Smooth muscle cell (in vitro differentiated cells): Measurements from ENCODE around the gene DEFB118. TPM values are rescaled to one million over a fixed set of nuclear protein-coding genes. Genes with fewer than 3 reads are reported as not detected.
"Not testable (repeated sequence)": the region's sequence is repeated elsewhere in the genome, so short reads cannot be mapped to it uniquely, and the experiment has no call there.

Experiments
- DNase-seq: peaks from one replicate; lab custom pipeline; 2025; ENCODE audit not compliant: unreplicated experiment; lab: John Stamatoyannopoulos, UW
- H2AFZ ChIP-seq: fragments of 200-600 bp; sonication (generic); 2 replicates; pipeline ENCODE4 v1.6.0; 2016; ENCODE audit warnings: antibody characterized with exemption, low read depth, mild to moderate bottlenecking
- H3F3A ChIP-seq: fragments of 200-600 bp; sonication (generic); 2 replicates; pipeline ENCODE4 v1.6.0; 2017; ENCODE audit warnings: antibody characterized with exemption, low read depth
- H3K27ac ChIP-seq: fragments of 200-600 bp; sonication (generic); 2 replicates; pipeline ENCODE4 v1.5.1; 2016; ENCODE audit warnings: low read depth, mild to moderate bottlenecking
- H3K27me3 ChIP-seq: fragments of 200-600 bp; sonication (generic); 2 replicates; pipeline ENCODE4 v1.6.1; 2016; ENCODE audit warnings: low read depth, mild to moderate bottlenecking
- H3K36me3 ChIP-seq: fragments of 200-600 bp; sonication (generic); 2 replicates; pipeline ENCODE4 v1.5.1; 2016; ENCODE audit warnings: low read depth
- H3K4me1 ChIP-seq: fragments of 200-600 bp; sonication (generic); 2 replicates; pipeline ENCODE4 v1.5.1; 2016; ENCODE audit warnings: low read depth
- H3K4me2 ChIP-seq: fragments of 200-600 bp; sonication (generic); 2 replicates; pipeline ENCODE4 v1.6.0; 2016; ENCODE audit warnings: mild to moderate bottlenecking
- H3K4me3 ChIP-seq: fragments of 200-600 bp; sonication (generic); 2 replicates; pipeline ENCODE4 v1.5.1; 2016; ENCODE audit warnings: mild to moderate bottlenecking
- H3K79me2 ChIP-seq: fragments of 200-600 bp; sonication (generic); 2 replicates; pipeline ENCODE4 v1.6.0; 2016; ENCODE audit warnings: low read depth, mild to moderate bottlenecking
- H3K9ac ChIP-seq: fragments of 200-600 bp; sonication (generic); 2 replicates; pipeline ENCODE4 v1.6.0; 2016; ENCODE audit warnings: low read depth
- H3K9me3 ChIP-seq: fragments of 200-600 bp; sonication (generic); replicated peaks from 2 replicates; pipeline ENCODE4 v1.5.1; 2016; ENCODE audit warnings: low read depth
- H4K20me1 ChIP-seq: fragments of 200-600 bp; sonication (generic); 2 replicates; pipeline ENCODE4 v1.6.0; 2016; ENCODE audit warnings: low read depth
- CTCF ChIP-seq: fragments of 200-600 bp; sonication (generic); IDR thresholded peaks from 2 replicates; pipeline ENCODE4 v1.5.1; 2017; ENCODE audit warnings: borderline replicate concordance, mild to moderate bottlenecking, antibody characterized with exemption; ENCODE audit not compliant: insufficient read depth, poor library complexity, severe bottlenecking
- WGBS: methylation state at CpG from one replicate; pipeline ENCODE4 v1.1.7; 2016; ENCODE audit warnings: low lambda C conversion rate; 5-methylcytosine and 5-hydroxymethylcytosine counted together
- polyA plus RNA-seq: library from polyadenylated mRNA; unstranded; fragments of >200 nt; fragmentation: Nextera tagmentation; extraction: Ambion mirVana; gene quantifications from 2 replicates; pipeline ENCODE4 v1.2.1, GENCODE V29; 2016
- total RNA-seq: library from RNA; depleted of rRNA; stranded (reverse); fragments of >200 nt; gene quantifications from 2 replicates; pipeline ENCODE4 v1.2.3, GENCODE V29; 2014

Gene DEFB118
- total and polyA plus RNA-seq, 2 experiments from 2014 or later, result not detected

GRCh38 chr20:31355981-31356380 lies 12.4 kb upstream of the DEFB118 start:
- Histone ChIP-seq H3K79me2 (no peaks in the 10 kb centered on the region), H3K27me3 (no peaks in the 10 kb centered on the region), H3K36me3 (no peaks in the 10 kb centered on the region), H3K9me3 (peaks cover 22% of the 10 kb centered on the region), H3K4me3 (no peak overlapping the region), H2AFZ (no peak overlapping the region), H3K4me1 (no peaks in the 10 kb centered on the region), H3F3A (no peaks in the 10 kb centered on the region), H3K27ac (no peak overlapping the region), H3K9ac (no peak overlapping the region), H3K4me2 (no peak overlapping the region), H4K20me1 (no peaks in the 10 kb centered on the region)
- WGBS, result 45% methylated on average over 1 of the region's 1 CpG
- no peak for TF ChIP-seq CTCF
- DNase-seq, result no peak

- H3K4me3 ChIP-seq, result no peak overlapping the region
- no peaks in the 10 kb centered on the region for H3K4me1 ChIP-seq
- H3K27ac ChIP-seq, result no peak overlapping the region
- no peak overlapping the region for H3K9ac ChIP-seq
- no peaks in the 10 kb centered on the region for H3K27me3 ChIP-seq
- WGBS, result 73% methylated on average over 4 of the region's 4 CpGs
- H3K36me3 ChIP-seq, result no peaks in the 10 kb centered on the region
- no peaks in the 10 kb centered on the region for H4K20me1 ChIP-seq
- H3K9me3 ChIP-seq, result peaks cover 13% of the 10 kb centered on the region
- H2AFZ ChIP-seq, result no peak overlapping the region
- no peak for TF ChIP-seq CTCF
- H3K4me2 ChIP-seq, result no peak overlapping the region
- DNase-seq, result no peak
- no peaks in the 10 kb centered on the region for H3F3A ChIP-seq
- H3K79me2 ChIP-seq, result no peaks in the 10 kb centered on the region
Observed at GRCh38 chr20:31363295-31363694, 5.1 kb upstream of the DEFB118 start.

- H3K9me3 ChIP-seq, H3K36me3 ChIP-seq: not testable (repeated sequence)
- WGBS, result 49% methylated on average over 5 of the region's 5 CpGs
Observed at GRCh38 chr20:31364272-31364671, 4.1 kb upstream of the DEFB118 start.

GRCh38 chr20:31374346-31374745 lies 5.9 kb downstream of the DEFB118 start:
- no peaks in the 10 kb centered on the region for H3K79me2 ChIP-seq
- H3F3A ChIP-seq, result no peaks in the 10 kb centered on the region
- no peak for TF ChIP-seq CTCF
- H3K36me3 ChIP-seq, result no peaks in the 10 kb centered on the region
- H2AFZ ChIP-seq, result no peak overlapping the region
- no peaks in the 10 kb centered on the region for H4K20me1 ChIP-seq
- DNase-seq, result no peak
- H3K4me3 ChIP-seq, result no peak overlapping the region
- H3K4me1 ChIP-seq, result no peaks in the 10 kb centered on the region
- H3K27ac ChIP-seq, result no peak overlapping the region
- H3K9ac ChIP-seq, result no peak overlapping the region
- WGBS, result 58% methylated on average over 2 of the region's 2 CpGs
- H3K4me2 ChIP-seq, result no peak overlapping the region
- no peaks in the 10 kb centered on the region for H3K27me3 ChIP-seq
- H3K9me3 ChIP-seq, result peaks cover 15% of the 10 kb centered on the region

More at GRCh38 chr20:31364272-31364671, 4.1 kb upstream of the DEFB118 start:
- not testable (repeated sequence) for H3K79me2 ChIP-seq, H3K4me2 ChIP-seq, H4K20me1 ChIP-seq, H3K4me1 ChIP-seq, H3K4me3 ChIP-seq, H3K27me3 ChIP-seq, H3F3A ChIP-seq, H3K27ac ChIP-seq, DNase-seq, H3K9ac ChIP-seq, H2AFZ ChIP-seq
